Chondrocyte (in vitro differentiated cells): Measurements from ENCODE around the gene OTX2. TPM values are rescaled to one million over a fixed set of nuclear protein-coding genes. Genes with fewer than 3 reads are reported as not detected.

Experiments used
- DNase-seq: peaks from one replicate; pipeline ENCODE4 v3.0.0; 2021; ENCODE audit warnings: mixed read lengths, low spot score
- H3K27ac Mint-ChIP-seq: one replicate; pipeline ENCODE4 v1.8.0; 2021; ENCODE audit warnings: mild to moderate bottlenecking, moderate library complexity, mixed read lengths; ENCODE audit not compliant: unreplicated experiment
- H3K27me3 Mint-ChIP-seq: 2 replicates; pipeline ENCODE4 v1.8.0; 2021; ENCODE audit warnings: low read depth, mixed read lengths
- H3K36me3 Mint-ChIP-seq: 2 replicates; pipeline ENCODE4 v1.8.0; 2021; ENCODE audit warnings: low read depth, mixed read lengths
- H3K4me1 Mint-ChIP-seq: 2 replicates; pipeline ENCODE4 v1.8.0; 2021; ENCODE audit warnings: low read depth, mild to moderate bottlenecking, mixed read lengths
- H3K4me3 Mint-ChIP-seq: one replicate; pipeline ENCODE4 v1.8.0; 2021; ENCODE audit warnings: mild to moderate bottlenecking, moderate library complexity, mixed read lengths; ENCODE audit not compliant: unreplicated experiment
- H3K9me3 Mint-ChIP-seq: 2 replicates; pipeline ENCODE4 v1.8.0; 2021; ENCODE audit warnings: low read depth, mixed read lengths
- total RNA-seq: library from RNA; stranded (reverse); gene quantifications from 3 replicates; pipeline ENCODE4 v1.2.1, GENCODE V29; 2021
- TF ChIP-seq, protein P1 (sequence below): fragments of 200-600 bp; sonication (generic); IDR thresholded peaks from 2 replicates; pipeline ENCODE4 v1.5.0; 2021; ENCODE audit warnings: antibody characterized with exemption, mild to moderate bottlenecking, moderate library complexity

OTX2 gene
- total RNA-seq, 1 donor from 2014 or later = not detected

DNA sequence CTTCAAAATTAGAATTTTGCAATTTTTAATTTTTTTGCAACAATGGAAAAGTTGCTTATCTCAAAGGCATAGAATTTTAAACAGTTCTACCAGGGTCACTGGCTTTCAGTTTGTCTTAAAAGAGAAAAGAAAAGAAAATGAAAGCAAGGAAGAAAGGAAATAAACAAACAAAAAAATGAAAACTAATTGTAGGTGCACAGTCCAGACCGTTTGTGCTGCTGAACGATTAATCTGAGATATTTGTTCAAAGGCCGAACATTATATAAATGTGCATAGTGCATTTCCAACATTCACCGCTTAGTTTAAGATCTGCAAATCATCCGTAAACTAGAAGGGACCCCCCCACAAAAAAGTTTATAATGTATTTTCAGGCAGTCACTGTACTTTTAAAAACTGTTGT, 5.5 kb upstream of the OTX2 start:
- TF ChIP-seq, protein P1, sequence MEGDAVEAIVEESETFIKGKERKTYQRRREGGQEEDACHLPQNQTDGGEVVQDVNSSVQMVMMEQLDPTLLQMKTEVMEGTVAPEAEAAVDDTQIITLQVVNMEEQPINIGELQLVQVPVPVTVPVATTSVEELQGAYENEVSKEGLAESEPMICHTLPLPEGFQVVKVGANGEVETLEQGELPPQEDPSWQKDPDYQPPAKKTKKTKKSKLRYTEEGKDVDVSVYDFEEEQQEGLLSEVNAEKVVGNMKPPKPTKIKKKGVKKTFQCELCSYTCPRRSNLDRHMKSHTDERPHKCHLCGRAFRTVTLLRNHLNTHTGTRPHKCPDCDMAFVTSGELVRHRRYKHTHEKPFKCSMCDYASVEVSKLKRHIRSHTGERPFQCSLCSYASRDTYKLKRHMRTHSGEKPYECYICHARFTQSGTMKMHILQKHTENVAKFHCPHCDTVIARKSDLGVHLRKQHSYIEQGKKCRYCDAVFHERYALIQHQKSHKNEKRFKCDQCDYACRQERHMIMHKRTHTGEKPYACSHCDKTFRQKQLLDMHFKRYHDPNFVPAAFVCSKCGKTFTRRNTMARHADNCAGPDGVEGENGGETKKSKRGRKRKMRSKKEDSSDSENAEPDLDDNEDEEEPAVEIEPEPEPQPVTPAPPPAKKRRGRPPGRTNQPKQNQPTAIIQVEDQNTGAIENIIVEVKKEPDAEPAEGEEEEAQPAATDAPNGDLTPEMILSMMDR = no peak
- Mint-ChIP-seq H3K4me1 (peaks cover 5% of the 10 kb centered on the region), H3K4me3 (no peak overlapping the region), H3K36me3 (peaks cover 2% of the 10 kb centered on the region), H3K27ac (no peak overlapping the region), H3K27me3 (peaks cover 80% of the 10 kb centered on the region), H3K9me3 (no peaks in the 10 kb centered on the region)
- no peak for DNase-seq

DNA sequence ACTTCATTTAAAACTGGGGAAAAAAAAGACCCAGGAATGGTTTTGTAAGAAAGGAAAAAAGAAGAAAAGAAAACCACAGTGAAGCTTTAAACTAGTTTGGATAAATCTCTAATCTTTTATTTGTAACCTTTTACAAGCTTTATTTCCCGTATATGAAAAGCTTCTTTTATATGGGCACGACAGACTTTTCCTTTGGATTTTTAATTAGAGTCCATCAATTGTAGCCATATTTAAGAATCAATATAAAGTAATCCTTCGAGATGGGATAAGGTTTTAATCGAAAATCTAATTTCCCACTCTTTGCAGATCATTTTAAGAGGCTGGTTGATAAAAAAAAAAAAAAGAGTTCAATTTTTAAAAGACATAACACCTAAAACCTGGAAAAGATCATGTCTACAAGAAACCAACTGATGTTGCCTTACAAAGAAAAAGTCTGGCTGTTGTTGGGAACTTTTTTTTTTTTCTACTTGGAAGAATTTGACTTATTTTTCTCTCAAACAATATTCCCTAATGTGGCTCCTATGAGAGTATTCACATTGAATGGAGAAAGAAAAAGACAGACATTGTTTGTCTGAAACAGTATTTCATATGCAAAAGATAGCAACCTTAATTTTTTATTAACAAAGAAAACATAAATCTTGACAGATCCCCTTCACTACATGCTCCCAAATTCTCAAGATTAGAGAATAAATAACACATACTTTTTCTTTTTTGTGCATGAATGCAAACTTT, 4.9 kb upstream of the OTX2 start:
- H3K4me3 Mint-ChIP-seq = no peak overlapping the region
- TF ChIP-seq, protein P1 = no peak

GRCh38 chr14:56814519-56814959, 4.3 kb upstream of the OTX2 start:
- H3K27me3 Mint-ChIP-seq = peaks cover 85% of the 10 kb centered on the region
- H3K36me3 Mint-ChIP-seq = peaks cover 2% of the 10 kb centered on the region
- TF ChIP-seq, protein P1 = no peak
- no peak overlapping the region for H3K27ac Mint-ChIP-seq
- peaks cover 9% of the 10 kb centered on the region for H3K4me1 Mint-ChIP-seq
- no peaks in the 10 kb centered on the region for H3K9me3 Mint-ChIP-seq
- DNase-seq = no peak
- H3K4me3 Mint-ChIP-seq = no peak overlapping the region

More for the DNA sequence above, 4.9 kb upstream of the OTX2 start:
- peaks cover 5% of the 10 kb centered on the region for H3K4me1 Mint-ChIP-seq
- H3K9me3 Mint-ChIP-seq = no peaks in the 10 kb centered on the region
- DNase-seq = no peak
- H3K27ac Mint-ChIP-seq = no peak overlapping the region
- peaks cover 82% of the 10 kb centered on the region for H3K27me3 Mint-ChIP-seq
- peaks cover 2% of the 10 kb centered on the region for H3K36me3 Mint-ChIP-seq

DNA sequence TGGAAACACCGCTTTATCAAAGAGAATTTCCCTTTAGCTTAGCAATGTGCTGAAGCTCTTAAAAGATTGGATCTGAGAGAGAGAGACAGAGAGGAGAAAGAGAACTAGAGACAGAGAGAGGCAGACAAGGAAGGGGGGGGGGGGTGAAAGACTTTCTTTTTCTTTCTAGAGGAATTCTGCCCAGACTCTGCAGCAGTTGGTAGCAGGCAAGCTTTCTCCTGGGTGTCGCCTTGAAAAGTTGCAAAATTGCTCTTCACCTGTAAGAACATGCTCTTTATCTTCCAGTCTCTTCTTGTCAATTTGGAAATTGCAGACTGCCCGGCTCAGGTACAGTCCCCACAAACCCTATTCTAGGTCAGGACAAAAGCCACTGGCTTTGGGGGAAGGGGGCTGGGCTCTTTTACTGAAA, 2.9 kb upstream of the OTX2 start:
- peaks cover 5% of the 10 kb centered on the region for H3K36me3 Mint-ChIP-seq
- H3K27ac Mint-ChIP-seq = no peak overlapping the region
- TF ChIP-seq, protein P1 = no peak
- peaks cover 80% of the 10 kb centered on the region for H3K27me3 Mint-ChIP-seq
- H3K4me1 Mint-ChIP-seq = peaks cover 16% of the 10 kb centered on the region
- no peak overlapping the region for H3K4me3 Mint-ChIP-seq
- DNase-seq = no peak
- H3K9me3 Mint-ChIP-seq = no peaks in the 10 kb centered on the region

DNA sequence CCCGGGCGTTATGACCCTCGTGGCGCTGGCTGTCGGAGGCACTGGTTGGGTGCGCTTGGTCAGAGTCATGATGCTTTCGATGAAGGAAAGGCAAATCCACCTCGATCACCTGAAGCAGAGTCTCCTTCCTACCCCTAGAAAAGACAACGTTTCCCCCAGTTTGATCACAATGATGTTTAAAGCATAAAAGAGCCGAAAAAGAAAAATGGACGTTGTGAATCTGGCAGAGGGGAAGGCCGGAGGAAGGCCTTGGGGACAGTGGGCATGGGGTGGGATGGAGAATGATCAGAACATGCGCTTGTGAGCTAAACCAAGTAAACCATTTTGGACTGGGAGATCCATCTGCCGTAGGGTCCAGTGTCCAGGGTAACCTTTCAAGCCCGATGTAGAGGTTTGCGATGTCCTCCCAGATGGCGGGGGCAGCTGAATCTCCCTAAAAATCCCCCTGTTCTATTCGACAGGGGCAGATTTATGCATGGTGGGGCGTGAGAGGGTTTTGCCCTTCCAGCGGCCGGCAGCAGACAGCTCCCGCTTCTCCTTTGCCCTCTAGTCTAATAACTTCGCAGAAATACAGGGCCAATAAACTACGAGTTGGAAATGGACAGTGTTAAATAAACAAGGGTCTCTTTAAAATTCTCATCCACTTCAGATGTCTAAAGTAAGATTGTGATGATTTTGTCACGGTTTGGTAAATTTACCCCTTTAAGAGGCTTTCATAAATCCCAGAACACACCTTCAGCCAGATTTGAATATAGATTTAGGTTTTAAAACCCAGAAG, 2.3 kb upstream of the OTX2 start:
- Mint-ChIP-seq H3K9me3 (no peaks in the 10 kb centered on the region), H3K36me3 (peaks cover 7% of the 10 kb centered on the region), H3K27me3 (peaks cover 78% of the 10 kb centered on the region), H3K4me1 (peaks cover 20% of the 10 kb centered on the region), H3K4me3 (no peak overlapping the region), H3K27ac (no peak overlapping the region)
- DNase-seq = no peak
- TF ChIP-seq, protein P1 = no peak
